ENCODE results near the gene TBX6.

Gene TBX6

GRCh38 chr16:30113711-30114333, 22.1 kb upstream of the TBX6 start:
- no peak for DNase-seq (ENCODE audit: low read depth in 2 of 2)

GRCh38 chr16:30113031-30113710, 21.4 kb upstream of the TBX6 start, which contains the start of gene GDPD3:
Gene GDPD3, minus strand, starts transcription at chr16:30113537. Its CDS starts 59 bp downstream, at chr16:30113478.
- no peak for DNase-seq (ENCODE audit: low read depth in 2 of 2)

- peak; percentile 47 to 60 for DNase-seq (ENCODE audit: low read depth in 2 of 2)
Measured at GRCh38 chr16:30112197-30113030, 20.7 kb upstream of the TBX6 start.

- no peak for DNase-seq (ENCODE audit: low read depth in 2 of 2)
Measured at GRCh38 chr16:30110661-30111060, 18.9 kb upstream of the TBX6 start.

GRCh38 chr16:30108059-30108850, 16.5 kb upstream of the TBX6 start:
- no peak for DNase-seq (ENCODE audit: low read depth in 2 of 2)

GRCh38 chr16:30104492-30104891, 12.8 kb upstream of the TBX6 start:
- no peak for DNase-seq (ENCODE audit: low read depth in 2 of 2)

- no peak for DNase-seq (ENCODE audit: low read depth in 2 of 2)
Measured at GRCh38 chr16:30104090-30104489, 12.4 kb upstream of the TBX6 start.

GRCh38 chr16:30096862-30097563, 5.3 kb upstream of the TBX6 start:
- no peak for DNase-seq (ENCODE audit: low read depth in 2 of 2)

- peak; percentile 75 to 87 for DNase-seq (ENCODE audit: low read depth in 2 of 2)
Measured at GRCh38 chr16:30096105-30096861, 4.6 kb upstream of the TBX6 start, which contains the start of gene YPEL3. Gene YPEL3, minus strand, starts transcription at chr16:30096213. Its CDS starts 731 bp downstream, at chr16:30095482.

- DNase-seq (ENCODE audit: low read depth in 2 of 2) = no peak
Measured at GRCh38 chr16:30095166-30096078, 3.7 kb upstream of the TBX6 start.

GRCh38 chr16:30094541-30095165, 2.9 kb upstream of the TBX6 start:
- DNase-seq (ENCODE audit: low read depth in 2 of 2) = no peak

- peak; percentile 25 to 53 for DNase-seq (ENCODE audit: low read depth in 2 of 2)
Measured at GRCh38 chr16:30092373-30093010, 768 bp upstream of the TBX6 start.

- DNase-seq (ENCODE audit: low read depth in 2 of 2) = no peak
Measured at GRCh38 chr16:30090610-30091331, 953 bp downstream of the TBX6 start.

GRCh38 chr16:30088832-30089624, 2.7 kb downstream of the TBX6 start:
- no peak for DNase-seq (ENCODE audit: low read depth in 2 of 2)

GRCh38 chr16:30088237-30088831, 3.4 kb downstream of the TBX6 start:
- no peak for DNase-seq (ENCODE audit: low read depth in 2 of 2)

GRCh38 chr16:30087181-30087898, 4.4 kb downstream of the TBX6 start:
- DNase-seq (ENCODE audit: low read depth in 2 of 2) = no peak
